NCI-H446 treated with DMSO at 0.1 percent for 48 hours (cell line): ENCODE results near the gene C3orf33.
A peak's percentile ranks its signal among the peaks of the same experiment; 100 is the strongest.

Experiments used
- DNase-seq: peaks from one replicate; lab custom pipeline; 2025; lab: John Stamatoyannopoulos, UW

C3orf33 gene

DNA sequence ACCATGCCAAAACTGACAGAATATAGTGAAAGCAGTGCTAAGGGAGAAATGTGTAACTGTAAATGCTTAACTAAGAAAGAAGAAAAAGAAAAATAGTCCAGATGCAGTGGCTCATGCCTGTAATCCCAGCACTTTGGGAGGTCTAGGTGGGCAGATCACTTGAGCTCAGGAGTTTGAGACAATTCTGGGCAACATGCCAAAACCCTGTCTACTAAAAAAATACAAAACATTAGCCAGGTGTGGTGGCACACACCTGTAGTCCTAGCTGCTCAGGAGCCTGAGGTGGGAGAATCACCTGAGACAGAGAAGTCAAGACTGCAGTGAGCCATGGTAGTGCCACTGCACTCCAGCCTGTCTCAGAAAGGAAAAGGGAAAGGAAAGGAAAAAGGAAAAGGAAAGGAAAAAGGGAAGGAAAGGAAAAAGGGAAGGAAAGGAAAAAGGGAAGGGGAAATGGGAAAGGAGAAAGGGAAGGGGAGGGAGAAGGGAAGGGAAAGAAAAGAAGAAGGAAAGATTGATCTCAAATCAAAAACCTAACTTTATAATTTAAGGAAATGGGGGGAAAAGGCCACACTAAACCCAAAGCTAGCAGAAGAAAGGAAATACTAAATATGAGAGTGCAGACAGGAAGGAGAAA, 20.3 kb downstream of the C3orf33 start:
- no peak for DNase-seq

DNA sequence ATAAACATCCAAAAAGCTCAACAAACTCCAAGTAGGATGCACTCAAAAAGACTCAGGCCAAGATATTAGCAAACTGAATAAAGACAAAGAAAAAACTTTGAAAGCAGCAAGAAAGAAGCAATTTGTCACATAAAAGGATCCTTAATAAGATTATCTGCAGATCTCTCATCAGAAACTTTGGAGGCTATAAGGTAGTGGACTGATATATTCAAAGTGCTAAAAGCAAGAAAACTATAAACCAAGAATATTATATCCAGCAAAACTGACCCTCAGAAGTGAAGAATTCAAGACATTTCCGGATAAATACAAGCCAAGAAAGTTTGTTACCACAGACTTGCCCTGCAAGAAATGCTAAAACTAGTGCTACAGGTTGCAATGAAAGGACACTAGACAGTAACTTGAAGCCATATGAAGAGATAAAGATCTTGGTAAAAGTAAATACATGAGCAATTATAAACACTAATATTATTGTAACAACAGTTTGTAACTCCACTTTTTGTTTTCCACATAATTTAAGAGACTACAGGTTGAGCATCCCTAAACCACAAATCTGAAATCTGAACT, 23.6 kb downstream of the C3orf33 start:
- no peak for DNase-seq

DNA sequence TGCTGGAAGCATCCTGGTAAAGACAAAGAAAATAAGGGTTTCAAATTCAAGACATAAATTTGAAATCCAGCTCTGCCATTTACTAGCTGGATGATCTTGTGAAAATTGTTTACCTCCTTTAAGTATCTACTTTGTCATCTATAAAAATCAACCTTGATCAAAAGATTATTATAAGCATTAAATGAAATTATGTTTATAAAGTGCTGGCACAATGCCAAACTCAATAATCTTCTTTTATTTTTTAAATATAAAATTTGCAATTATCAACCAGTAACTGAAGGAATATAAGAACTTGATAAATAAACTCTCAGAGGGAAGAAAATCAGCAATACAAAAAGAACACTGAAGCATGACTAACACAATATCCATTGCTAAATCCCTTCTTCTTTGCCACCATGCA, 25.8 kb downstream of the C3orf33 start:
- no peak for DNase-seq

DNA sequence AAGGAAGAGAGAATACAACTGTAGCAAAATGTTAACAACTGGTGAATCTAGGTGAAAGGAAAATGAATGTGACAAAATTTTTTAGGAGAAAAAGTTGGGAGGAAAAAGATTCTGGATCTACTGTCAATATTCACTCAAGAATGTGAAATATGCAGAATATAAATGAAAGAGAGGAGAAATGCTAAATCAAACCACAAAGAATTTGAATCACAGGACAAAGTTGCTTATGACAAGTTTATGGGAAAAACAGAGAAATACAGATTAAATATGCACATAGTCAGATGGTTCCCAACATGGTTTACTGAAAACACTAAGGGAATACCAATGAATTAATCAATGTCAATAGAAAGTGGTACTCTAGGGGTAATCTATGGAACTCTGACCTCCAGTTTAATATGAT, 27.6 kb downstream of the C3orf33 start:
- DNase-seq = no peak

DNA sequence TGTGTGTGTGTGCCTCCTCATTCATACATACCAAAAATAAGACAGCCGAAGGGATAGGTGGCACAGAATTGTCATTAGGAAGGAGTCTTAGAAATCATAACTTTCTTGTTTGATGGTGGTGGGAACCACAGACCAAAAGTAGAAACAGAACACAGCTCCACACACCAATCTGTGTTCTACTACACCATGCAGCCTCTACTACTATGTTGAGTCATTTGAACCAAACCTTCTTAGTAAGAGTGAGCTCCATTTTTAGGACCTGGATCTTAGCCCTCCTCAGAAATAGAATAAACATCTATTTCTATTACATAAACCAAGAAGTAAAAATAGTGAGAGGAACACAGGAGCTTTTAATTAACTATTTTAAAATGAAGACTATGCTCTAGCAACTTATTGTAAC, 33.3 kb downstream of the C3orf33 start:
- DNase-seq = no peak

DNA sequence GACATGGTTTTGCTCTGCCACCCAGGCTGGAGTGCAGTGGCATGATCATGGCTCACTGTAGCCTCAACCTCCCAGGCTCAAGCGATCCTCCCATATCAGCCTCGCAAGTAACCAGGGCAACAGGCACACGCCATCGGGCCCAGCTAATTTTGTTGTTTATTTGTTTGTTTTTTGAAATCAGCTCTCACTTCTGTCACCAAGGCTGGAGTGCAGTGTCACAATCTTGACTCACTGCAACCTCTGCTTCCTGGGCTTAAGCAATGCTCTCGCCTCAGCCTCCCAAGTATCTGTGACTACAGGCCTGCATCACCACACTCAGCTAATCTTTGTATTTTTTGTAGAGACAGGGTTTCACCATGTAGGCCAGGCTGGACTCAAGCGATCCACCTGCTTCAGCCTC, 35.0 kb downstream of the C3orf33 start:
- no peak for DNase-seq

DNA sequence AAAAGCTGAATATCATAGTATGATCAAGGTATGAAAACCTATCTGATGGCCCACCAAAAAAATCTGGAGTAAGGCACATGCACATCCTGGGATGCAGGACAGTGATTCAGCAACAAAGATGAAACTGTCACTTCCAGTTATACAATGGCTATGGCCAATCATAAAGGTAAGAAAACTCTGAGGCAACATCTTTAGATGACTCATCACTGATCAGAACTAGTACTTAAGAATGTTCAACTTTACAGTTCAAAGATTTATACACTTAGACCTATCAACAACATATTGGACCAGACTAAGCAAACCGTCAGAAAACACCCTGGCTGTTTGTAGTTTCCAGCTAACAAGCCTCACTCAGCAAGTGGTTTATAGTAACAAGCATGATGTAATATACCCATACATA, 39.9 kb downstream of the C3orf33 start:
- no peak for DNase-seq

DNA sequence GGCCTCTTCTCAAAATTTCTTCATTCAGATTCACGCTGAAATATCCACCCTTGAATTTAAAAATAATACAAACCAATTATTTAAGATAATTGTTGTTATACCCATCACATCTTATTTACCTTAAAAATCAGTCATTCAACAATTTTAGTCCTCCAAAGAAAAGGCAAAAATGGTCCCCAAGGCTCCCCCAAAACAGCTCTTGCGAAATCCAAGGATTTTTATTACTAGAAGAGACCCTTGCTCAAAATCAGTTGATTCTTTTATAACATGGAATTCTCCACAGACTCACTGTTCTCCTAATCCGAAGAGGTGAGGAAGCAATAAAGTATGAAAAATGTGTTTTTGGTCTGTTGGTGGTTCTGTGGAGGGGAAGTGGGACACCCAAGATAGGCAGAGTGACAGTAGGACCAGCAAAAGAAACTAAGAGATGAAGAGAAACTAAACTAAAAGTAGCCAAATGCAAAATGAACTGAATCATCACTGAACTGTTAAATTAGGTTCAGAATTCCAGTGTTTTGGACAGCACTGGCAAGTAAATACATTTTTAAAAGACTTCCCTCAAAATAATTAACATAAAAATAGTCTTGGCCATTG, 42.1 kb downstream of the C3orf33 start:
- no peak for DNase-seq

DNA sequence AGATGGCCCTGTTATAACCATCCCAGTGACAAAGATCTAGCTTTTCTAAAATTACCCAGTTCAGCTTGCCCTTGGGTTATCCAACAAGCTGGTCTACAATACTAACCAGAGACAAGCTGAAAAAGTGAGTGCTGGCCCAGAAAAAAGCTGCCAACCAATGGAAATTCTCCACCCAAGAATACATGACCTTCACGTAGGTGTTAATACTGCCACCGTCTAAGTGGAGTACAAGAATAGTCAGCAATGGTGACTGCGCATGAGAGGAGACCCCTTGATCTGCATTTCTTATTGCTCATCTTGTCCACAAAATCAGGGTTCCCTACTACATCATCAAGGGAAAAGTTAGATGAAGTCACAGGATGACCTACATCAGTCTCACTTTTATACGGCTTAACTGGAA, 45.4 kb downstream of the C3orf33 start:
- DNase-seq = no peak

DNA sequence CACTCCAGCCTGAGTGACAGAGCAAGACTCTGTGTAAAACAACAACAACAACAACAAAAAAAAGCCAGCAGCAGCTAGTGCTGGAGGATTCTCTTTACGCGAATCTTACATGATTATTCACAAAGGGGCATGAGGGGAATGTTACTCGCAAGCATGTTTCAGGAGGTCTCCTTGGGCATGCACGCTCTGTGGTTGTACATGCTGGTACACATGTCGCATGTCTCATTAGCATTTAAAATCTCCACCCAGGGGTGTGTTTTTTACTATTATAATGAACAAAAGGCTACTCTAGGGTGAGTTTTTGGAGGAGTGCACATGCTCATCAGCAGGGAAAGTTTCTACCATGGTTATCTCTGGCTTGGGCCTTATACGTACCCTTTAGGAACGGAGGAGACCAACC, 48.5 kb downstream of the C3orf33 start:
- DNase-seq = no peak

DNA sequence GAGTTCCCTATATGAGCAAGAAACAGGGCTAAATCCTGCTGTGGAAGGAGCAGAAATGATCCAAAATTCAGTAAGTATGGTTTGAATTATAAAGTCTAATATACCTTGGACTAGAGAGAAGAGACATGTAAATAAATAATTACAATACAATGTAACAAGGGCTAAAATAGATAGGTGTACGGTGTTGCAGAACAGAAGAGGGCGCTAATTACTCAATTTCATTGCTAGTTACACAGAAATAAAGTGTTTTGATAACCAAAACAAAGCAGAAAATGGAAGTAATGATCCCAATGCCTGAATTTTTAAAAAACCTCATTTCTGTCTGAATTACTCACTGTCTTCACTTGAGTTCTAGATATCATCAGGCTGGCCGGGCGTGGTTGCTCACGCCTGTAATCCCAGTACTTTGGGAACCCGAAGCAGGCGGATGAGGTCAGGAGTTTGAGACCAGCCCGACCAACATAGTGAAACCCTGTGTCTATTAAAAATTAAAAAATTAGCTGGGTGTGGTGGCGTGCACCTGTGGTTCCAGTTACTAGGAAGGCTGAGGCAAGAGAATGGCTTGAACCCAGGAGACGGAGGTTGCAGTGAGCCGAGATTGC, 52.9 kb downstream of the C3orf33 start:
- peak; percentile 4 for DNase-seq

DNA sequence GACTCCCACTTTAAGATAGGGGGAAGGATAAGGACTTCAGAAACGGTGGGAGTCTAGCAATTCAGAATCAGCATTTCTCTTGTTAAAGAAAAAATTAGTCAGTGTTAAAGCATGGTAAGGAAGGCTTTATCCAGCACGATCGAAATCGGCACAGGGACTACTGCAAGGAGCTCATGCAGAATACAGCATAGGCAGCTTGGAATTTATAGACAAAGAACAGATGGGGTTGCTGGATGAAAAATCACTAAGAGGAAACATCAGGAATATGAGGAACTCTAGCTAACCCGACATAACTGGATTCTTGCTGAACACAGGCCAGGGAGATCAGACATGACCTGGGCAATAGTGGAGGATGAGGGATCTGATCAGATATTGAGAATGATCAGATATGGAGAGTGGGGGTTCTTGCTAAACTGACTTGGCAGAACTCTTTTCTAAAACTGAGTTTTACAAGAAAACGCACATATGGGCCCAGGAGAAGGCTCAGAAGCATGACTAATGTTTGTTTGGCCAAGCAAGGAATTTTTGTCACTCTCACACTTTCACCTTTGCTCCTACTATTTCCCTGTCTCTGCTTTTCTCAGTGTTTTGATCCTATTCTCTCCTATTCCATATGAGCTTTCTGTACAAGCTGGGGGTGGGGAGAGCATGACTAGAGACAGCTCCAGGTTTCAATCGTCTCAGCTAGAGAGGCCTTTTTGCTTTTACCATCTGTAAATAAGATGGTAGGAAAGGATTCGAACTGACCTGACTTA, 57.3 kb downstream of the C3orf33 start:
- peak; percentile 55 for DNase-seq

DNA sequence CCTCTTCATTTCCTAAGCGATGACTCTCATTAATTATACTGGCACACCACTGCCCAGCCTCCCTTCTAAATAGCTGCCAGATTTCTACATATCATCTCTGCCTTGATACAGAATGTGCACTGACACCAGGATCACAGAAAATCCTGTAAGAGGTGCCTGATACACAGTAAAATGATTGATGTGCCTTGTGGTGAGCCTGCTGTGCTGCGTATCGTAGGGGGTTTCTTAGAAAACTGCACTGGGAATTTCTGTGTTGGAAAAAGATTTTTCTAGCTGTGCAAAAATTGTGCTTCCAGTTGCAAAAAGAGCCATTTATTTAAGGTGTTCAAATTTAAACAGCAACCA, 58.2 kb downstream of the C3orf33 start:
- DNase-seq = peak; percentile 15

DNA sequence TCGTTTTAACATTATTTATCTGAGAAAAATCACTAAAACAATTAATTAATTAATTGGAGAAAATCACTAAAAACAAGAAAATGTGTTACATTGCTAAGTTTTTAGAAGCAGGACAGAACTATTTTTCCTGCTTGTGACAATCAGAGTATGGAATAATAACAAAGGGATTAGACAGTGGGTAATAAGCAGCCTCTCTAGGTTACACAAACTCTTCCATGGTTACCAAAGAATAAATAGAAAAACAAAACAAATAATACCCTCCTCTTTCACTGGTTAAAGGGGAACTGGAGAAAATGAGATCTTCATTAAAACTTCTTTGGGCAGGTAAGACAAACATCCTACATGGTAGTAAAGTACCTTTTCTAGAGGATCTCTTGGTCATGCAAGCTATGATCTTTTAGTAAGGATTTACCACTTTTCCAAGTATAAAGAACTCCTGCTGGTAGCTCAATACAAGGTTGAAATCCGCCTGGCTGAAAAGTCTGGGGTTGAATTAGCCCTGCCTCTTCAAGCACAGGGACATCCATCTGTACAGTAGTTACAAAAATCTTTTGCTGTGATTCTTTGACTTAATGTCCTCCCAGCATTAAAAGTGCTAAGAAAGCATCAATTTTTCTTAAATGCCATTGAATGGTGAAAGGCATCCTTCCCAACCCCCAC, 58.7 kb downstream of the C3orf33 start:
- DNase-seq = no peak

DNA sequence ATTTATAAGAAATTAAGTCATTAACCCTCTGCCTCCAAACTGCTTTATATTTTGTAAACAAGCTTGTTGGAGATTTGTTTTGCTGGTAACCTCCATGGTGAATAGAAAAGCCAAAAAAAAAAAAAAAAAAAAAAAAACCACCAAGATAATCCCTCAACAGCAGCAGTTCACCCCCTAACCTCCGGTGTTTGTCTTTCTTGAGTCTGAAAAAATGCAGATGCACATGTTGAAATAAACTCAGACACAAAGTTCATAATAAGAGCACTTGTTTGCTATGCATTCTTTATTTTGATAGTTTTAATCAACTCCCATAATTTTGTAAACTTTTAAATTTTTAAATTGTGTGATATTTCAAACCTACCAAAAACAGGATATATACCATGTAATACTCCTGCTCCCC, 59.4 kb downstream of the C3orf33 start:
- DNase-seq = no peak

DNA sequence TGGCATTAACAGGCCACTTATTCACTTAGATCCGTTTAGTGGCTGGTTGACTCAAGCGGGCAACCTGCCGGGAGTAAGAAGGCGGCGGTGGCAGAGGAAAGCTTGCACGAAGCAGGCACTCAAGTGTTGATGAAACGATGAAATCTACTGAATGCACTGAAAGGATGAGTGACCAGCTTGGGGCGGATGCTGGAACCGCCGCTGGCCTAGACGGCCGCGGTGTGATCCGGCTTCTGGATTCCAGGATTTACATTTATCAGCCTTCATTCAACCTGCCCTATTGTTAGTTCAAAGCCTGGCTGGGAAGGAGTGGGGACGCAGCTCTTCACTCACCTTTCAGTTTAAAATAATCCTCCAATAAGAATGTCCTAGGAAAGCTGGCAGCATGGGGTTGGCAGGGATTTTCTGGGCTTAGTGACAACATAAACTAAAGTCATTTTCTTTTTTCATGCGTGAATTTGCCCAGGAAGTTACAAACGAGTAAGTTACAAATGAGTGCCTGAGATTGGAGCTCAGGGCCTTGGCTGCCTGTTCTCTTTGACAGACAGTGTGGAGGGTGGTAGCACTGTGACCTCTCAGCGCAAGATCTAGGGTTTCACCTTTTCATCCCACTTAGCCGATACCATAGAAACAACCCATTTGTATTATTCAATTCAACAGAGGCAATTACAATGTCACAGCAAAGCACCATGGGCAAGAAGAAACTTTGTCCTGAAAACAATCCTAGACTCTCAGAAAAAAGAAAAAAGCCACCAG, 60.1 kb downstream of the C3orf33 start:
- peak; percentile 34 for DNase-seq

DNA sequence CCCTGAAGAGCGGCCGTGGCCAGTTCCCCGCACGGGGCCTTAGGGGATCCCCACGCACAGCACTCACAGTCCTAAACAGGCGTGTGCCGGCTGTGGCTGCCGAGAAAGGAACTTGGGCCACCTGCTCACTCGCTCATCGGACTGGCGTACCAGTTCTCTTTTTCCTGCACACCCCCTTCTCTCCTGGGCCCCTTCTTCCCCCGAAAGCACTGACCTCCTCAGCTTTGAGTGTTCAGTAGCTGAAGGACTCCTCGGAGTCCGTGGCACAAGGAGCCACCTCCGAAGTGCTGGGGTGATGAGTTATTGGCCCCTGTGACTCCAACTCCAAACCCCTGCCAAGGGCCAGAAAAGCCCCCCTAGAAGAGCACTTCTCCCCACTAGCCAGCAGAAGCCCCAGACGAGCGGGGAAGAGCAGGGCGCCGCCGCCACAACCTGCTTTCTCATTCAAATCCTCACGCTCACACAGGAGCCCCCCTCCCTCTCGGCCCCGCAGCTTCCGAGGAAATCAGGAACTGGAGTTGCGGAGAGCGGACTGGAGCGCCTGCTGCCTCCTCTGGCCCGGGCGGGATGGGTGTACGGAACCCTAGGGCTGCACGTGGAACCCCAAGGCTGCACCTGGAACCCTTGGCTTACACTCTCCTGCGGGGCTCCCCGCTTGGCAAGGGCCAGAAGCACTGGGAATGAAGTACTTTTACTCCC, 61.3 kb downstream of the C3orf33 start, which contains the start of gene PLCH1:
PLCH1 (minus strand) TSS at position 446 of the 699 bp plus-strand sequence. CDS start 40,847 bp downstream, outside the sequence.
- DNase-seq = peak; percentile 49

DNA sequence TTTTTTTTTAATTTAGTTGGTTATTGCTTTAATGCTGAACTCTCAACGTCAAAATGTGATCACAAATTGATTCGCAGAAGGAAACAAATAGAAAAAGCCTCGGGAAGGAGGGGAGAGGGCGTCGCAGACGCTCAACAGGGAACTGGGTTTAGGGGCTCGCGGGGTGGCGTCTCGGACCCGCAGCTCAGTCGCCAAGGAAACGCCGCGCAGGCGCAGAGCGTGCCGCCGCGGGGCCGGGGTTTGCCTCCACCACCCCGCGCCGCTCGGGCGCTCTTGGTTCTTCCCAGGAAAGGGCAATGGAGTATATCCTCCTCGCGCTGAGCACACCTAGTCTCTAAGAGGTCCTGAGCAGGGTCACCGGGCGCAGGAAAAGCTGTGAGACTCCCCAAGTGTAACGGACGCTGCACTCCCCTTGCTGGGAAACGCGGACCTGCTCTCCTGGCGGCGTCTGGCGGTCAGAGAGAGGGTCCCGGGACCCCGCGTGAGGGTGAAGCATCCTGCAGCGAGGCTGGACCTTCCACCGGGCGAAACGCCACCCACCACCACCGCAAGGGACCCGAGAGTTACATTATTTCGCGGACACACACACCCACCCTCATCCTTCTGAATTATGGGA, 62.0 kb downstream of the C3orf33 start:
- DNase-seq = peak; percentile 21

DNA sequence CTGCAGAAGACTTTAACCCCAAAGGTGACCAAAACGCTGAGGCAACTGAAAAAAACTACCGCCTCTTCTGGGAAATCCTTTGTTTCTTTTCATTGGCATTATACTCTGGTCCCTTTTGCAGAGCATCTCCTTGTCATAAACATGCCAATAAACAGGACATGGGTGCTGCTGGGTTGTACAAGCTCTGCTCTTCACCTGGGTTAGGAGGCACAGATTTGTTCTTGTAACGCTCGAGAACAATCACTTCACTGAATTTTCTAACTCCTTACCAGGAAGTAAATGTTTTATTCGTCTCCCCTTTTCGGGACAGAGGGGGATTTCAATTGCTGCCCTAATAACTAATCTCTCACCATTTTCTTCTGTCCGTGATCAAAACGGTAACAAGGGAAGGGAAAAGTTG, 62.5 kb downstream of the C3orf33 start:
- no peak for DNase-seq

DNA sequence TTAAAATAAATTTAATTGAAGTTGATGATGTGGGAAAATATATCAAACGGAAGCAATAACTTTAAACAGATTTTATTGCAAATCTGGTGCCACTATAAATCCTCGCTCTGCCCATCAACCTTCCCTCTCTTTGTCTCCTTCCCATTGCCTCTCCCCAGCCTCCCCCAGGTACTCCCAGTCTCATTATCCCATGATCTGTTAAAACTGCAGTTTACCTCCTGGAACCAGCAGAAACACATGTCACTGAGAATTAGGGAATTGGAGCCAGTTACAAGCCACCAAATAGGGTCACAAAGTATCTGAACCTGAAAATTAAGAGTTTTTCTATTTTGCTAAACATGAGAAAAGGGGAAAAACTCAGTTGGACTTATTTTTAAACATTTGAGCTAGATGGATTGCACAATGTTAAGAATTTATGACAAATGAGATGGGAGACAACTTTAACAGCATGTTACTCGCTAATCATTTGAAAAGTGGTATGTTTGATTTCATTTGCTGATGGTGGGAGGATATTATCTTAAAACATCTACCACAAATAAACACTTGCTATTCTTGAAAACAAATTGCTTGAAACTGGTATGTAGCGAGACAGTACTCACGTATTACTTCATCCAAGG, 63.6 kb downstream of the C3orf33 start:
- DNase-seq = no peak
